ENCODE measurements around the gene PRSS3.
"Not testable (repeated sequence)": the region's sequence is repeated elsewhere in the genome, so short reads cannot be mapped to it uniquely, and the experiment has no call there.

PRSS3 gene

DNA sequence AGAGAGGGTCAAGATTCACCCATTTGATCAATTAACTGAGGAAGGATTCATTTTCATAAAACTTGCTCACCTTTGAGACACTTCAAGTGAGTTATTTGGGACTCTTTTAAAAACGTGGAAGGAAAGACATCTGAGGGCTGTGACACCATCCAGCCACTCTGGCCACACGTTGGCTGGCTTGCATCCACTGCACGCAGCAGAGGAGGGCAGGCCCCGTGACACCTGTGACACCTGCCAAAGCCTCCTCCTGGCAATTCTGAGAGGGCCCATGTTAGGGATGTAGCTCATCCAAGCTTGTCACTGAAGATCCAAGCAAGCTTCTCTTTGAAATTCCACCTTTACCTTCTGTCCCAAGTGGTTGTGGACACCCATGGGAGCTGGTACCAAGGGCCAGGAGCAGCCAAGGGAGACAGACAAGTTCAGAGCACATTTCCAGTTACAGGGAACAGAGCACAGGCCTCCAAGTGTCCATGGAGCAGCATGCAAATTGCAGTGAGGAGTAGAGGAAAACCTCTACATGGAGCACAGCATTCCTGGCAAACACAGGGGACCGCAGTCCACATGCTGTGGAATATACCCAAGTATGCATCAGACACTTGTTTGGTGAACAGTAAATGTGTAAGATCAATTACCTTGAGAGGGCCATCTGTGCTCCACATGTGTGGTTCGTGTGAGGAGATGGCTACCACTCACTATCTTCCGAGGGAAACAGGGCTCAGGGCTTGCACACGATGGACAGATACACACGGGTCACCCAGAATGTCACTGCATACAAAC is 4.8 kb downstream of the PRSS3 start:
- peaks cover 15% of the 10 kb centered on the region; the same call in 1 of the 2 replicates for H3K9me3 ChIP-seq (ENCODE audit: insufficient read depth, low read length)
- no peaks in the 10 kb centered on the region for H3K36me3 ChIP-seq (ENCODE audit: insufficient read depth, insufficient read length, low read length)
- no peak overlapping the region for H3K9ac ChIP-seq (ENCODE audit: insufficient read length, low read depth)
- TF ChIP-seq YY1 (IDR thresholded peaks at IDR 0.05; ENCODE audit: insufficient read depth, insufficient read length), result no peak
- TF ChIP-seq ZNF274 (IDR thresholded peaks at IDR 0.05; ENCODE audit: low read depth, low read length), result no peak
- no peak for TF ChIP-seq SUZ12 (IDR thresholded peaks at IDR 0.05; ENCODE audit: extremely low read depth, insufficient read depth, insufficient read length)
- H3K27me3 ChIP-seq (ENCODE audit: insufficient read depth, insufficient read length), result no peaks in the 10 kb centered on the region
- H3K4me1 ChIP-seq (ENCODE audit: insufficient read depth, insufficient read length), result no peaks in the 10 kb centered on the region
- H3K4me3 ChIP-seq (ENCODE audit: insufficient read length, low read depth), result no peak overlapping the region
- DNase-seq (ENCODE audit: low read depth, low spot score), result no peak

DNA sequence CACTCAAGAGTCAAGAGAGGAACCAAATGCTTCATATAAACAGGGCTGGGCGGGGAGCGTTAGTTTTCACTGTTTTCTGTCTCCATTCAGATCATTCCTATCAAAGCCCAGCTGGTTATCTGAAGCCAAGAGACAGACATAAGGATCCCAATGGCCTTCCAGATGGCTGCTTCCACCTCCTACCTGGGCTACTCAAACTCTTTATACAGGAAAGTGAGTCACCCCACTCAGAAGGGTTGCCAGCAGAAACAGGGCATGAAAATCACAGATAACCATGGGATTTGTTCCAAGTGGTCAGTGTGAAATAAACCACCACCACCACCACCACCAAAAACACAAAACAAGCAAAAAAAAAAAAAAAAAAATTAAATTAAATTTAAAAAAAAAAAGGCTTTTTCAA is 5.5 kb downstream of the PRSS3 start:
- H3K4me1 ChIP-seq (ENCODE audit: insufficient read depth, insufficient read length), result no peaks in the 10 kb centered on the region
- no peak for DNase-seq (ENCODE audit: low read depth, low spot score)
- no peaks in the 10 kb centered on the region for H3K27me3 ChIP-seq (ENCODE audit: insufficient read depth, insufficient read length)
- H3K4me3 ChIP-seq (ENCODE audit: insufficient read length, low read depth), result no peak overlapping the region
- TF ChIP-seq ZNF274 (IDR thresholded peaks at IDR 0.05; ENCODE audit: low read depth, low read length) (no peak), SUZ12 (IDR thresholded peaks at IDR 0.05; ENCODE audit: extremely low read depth, insufficient read depth, insufficient read length) (no peak), YY1 (IDR thresholded peaks at IDR 0.05; ENCODE audit: insufficient read depth, insufficient read length) (no peak)
- no peak overlapping the region for H3K9ac ChIP-seq (ENCODE audit: insufficient read length, low read depth)
- no peaks in the 10 kb centered on the region for H3K36me3 ChIP-seq (ENCODE audit: insufficient read depth, insufficient read length, low read length)
- peaks cover 15% of the 10 kb centered on the region; the same call in 1 of the 2 replicates for H3K9me3 ChIP-seq (ENCODE audit: insufficient read depth, low read length)

DNA sequence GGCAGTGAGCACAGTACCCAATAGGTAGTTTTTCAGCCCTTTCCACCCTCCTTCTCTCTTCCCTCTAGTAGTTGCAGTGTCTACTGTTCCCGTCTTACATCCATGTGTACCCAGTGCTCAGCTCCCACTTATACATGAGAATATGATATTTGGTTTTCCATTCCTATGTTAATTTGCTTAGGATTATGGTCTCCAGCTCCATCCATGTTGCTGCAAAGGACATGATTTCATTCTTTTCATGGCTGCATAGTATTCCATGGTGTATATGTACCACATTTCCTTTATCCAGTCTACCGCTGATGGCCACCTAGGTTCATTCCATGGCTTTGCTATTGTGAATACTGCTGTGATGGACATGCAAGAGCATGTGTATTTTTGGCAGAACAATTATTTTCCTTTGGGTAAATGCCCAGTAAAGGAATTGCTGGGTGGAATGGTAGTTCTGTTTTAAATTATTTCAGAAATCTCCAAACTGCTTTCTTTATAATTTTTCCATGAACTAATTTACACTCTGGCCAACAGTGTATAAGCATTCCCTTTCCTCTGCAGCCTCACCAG is 6.7 kb downstream of the PRSS3 start:
- not testable (repeated sequence) for H3K4me1 ChIP-seq (ENCODE audit: insufficient read depth, insufficient read length); H3K4me3 ChIP-seq (ENCODE audit: insufficient read length, low read depth); H3K36me3 ChIP-seq (ENCODE audit: insufficient read depth, insufficient read length, low read length); H3K27me3 ChIP-seq (ENCODE audit: insufficient read depth, insufficient read length); H3K9me3 ChIP-seq (ENCODE audit: insufficient read depth, low read length); DNase-seq (ENCODE audit: low read depth, low spot score); H3K9ac ChIP-seq (ENCODE audit: insufficient read length, low read depth)

DNA sequence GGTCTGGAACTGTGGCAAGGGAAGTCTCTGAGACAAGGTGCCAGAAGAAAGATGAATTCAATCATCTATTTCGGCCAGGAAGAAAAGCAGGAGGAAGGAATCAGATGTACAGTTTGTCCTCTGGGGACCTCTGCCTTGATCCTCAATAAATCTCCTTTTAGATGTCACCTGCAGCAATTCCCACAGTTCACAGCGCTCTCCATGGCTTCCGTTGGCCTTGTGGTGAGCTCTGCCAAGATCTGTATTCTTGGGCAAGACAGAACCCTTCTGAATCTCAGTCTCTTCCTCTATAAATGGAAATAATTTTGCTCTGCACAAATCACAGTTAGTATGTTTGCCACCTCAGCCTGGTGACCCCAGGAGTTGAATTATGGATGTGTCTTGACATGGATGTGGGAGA is 8.8 kb downstream of the PRSS3 start:
- not testable (repeated sequence) for H3K4me1 ChIP-seq (ENCODE audit: insufficient read depth, insufficient read length); H3K9ac ChIP-seq (ENCODE audit: insufficient read length, low read depth); H3K9me3 ChIP-seq (ENCODE audit: insufficient read depth, low read length); H3K36me3 ChIP-seq (ENCODE audit: insufficient read depth, insufficient read length, low read length); H3K4me3 ChIP-seq (ENCODE audit: insufficient read length, low read depth); DNase-seq (ENCODE audit: low read depth, low spot score); H3K27me3 ChIP-seq (ENCODE audit: insufficient read depth, insufficient read length)

DNA sequence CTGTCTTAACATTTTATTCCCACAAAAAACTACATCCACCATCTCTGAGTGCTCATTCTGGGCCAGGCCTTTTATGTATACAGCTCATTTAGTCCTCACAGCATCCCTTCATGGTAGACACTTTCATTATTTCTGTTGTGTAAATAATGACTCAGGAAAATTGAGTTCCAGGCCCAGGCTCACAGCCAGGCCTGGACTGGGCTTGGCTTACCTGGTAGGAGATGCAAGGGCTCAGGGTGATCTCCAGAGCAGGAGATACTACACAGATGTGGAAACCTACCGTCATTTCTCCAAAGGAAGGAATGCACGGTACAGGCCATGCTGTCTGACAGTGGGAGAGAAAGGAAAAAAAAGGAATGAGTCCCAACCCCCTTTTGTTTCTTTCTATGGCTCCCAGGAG is 11.8 kb downstream of the PRSS3 start:
- H3K36me3 ChIP-seq (ENCODE audit: insufficient read depth, insufficient read length, low read length); H3K27me3 ChIP-seq (ENCODE audit: insufficient read depth, insufficient read length); H3K4me3 ChIP-seq (ENCODE audit: insufficient read length, low read depth); H3K9ac ChIP-seq (ENCODE audit: insufficient read length, low read depth); H3K9me3 ChIP-seq (ENCODE audit: insufficient read depth, low read length); H3K4me1 ChIP-seq (ENCODE audit: insufficient read depth, insufficient read length); DNase-seq (ENCODE audit: low read depth, low spot score): not testable (repeated sequence)

DNA sequence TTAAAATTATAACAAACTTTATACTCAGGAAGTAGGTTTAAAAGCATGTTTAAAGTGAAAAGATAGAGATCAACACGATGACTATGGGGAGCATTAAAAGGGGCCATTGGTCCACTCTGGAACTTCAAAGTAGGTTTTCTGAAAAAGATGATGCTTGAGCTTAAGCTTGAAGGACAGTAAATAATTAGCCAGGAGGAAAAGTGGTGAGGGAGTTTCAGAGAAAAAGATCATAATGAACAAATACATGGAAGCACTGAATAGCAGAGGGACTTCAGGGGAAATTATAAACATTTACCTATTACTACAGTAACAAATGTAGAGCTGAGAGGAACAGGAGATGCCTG is 13.6 kb downstream of the PRSS3 start:
- H3K9me3 ChIP-seq (ENCODE audit: insufficient read depth, low read length); H3K4me1 ChIP-seq (ENCODE audit: insufficient read depth, insufficient read length); H3K9ac ChIP-seq (ENCODE audit: insufficient read length, low read depth); H3K27me3 ChIP-seq (ENCODE audit: insufficient read depth, insufficient read length); H3K36me3 ChIP-seq (ENCODE audit: insufficient read depth, insufficient read length, low read length); H3K4me3 ChIP-seq (ENCODE audit: insufficient read length, low read depth); DNase-seq (ENCODE audit: low read depth, low spot score): not testable (repeated sequence)

DNA sequence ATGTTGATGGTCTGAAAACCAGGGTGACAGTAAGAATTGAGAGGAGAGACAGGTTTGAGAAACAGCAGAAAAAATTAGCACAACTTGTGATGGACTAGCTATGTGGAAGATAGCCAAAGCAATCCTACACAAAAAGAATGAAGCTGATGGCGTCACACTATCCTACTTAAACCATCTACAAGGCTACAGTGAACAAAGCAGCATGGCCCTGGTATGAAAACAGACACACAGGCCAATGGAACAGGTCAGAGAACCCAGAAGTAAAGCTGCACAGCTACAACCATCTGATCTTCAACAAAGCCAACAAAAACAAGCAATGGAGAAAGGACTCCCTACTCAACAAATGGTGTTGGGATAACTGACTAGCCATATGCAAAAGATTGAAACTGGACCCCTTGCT is 14.1 kb downstream of the PRSS3 start:
- TF ChIP-seq YY1 (IDR thresholded peaks at IDR 0.05; ENCODE audit: insufficient read depth, insufficient read length), result no peak
- no peak for TF ChIP-seq ZNF274 (IDR thresholded peaks at IDR 0.05; ENCODE audit: low read depth, low read length)
- TF ChIP-seq SUZ12 (IDR thresholded peaks at IDR 0.05; ENCODE audit: extremely low read depth, insufficient read depth, insufficient read length), result no peak
- no peak overlapping the region for H3K9ac ChIP-seq (ENCODE audit: insufficient read length, low read depth)
- DNase-seq (ENCODE audit: low read depth, low spot score), result no peak
- H3K27me3 ChIP-seq (ENCODE audit: insufficient read depth, insufficient read length), result no peaks in the 10 kb centered on the region
- H3K36me3 ChIP-seq (ENCODE audit: insufficient read depth, insufficient read length, low read length), result no peaks in the 10 kb centered on the region
- H3K4me3 ChIP-seq (ENCODE audit: insufficient read length, low read depth), result no peak overlapping the region
- peaks cover 2% of the 10 kb centered on the region for H3K4me1 ChIP-seq (ENCODE audit: insufficient read depth, insufficient read length)
- H3K9me3 ChIP-seq (ENCODE audit: insufficient read depth, low read length), result no peaks in the 10 kb centered on the region
